22Rv1 (cell line): ENCODE measurements around the gene CLECL1.
"Not testable (repeated sequence)": the region's sequence is repeated elsewhere in the genome, so short reads cannot be mapped to it uniquely, and the experiment has no call there.

Experiments
- H3K27ac ChIP-seq: fragments of 450-650 bp; 2 replicates; pipeline ENCODE4 v1.5.1; 2017
- CTCF ChIP-seq: fragments of 450-650 bp; IDR thresholded peaks from 2 replicates; pipeline ENCODE4 v1.5.1; 2017; ENCODE audit warnings: mild to moderate bottlenecking
- ZFX ChIP-seq: fragments of 450-650 bp; IDR thresholded peaks from 2 replicates; pipeline ENCODE4 v1.6.1; 2017; ENCODE audit warnings: antibody characterized with exemption, borderline replicate concordance

CLECL1 gene

GRCh38 chr12:9699269-9699897 lies 33.5 kb downstream of the CLECL1 start:
- no peak for TF ChIP-seq CTCF
- no peak for TF ChIP-seq ZFX
- no peak overlapping the region for H3K27ac ChIP-seq

- H3K27ac ChIP-seq: no peak overlapping the region
- TF ChIP-seq ZFX: no peak
- no peak for TF ChIP-seq CTCF
Measured at GRCh38 chr12:9698681-9699080, 34.2 kb downstream of the CLECL1 start.

- TF ChIP-seq CTCF (no peak), ZFX (no peak)
- H3K27ac ChIP-seq: no peak overlapping the region
Measured at GRCh38 chr12:9697619-9698018, 35.3 kb downstream of the CLECL1 start.

- H3K27ac ChIP-seq: not testable (repeated sequence)
Measured at GRCh38 chr12:9695661-9696060, 37.2 kb downstream of the CLECL1 start.

- H3K27ac ChIP-seq: not testable (repeated sequence)
Measured at GRCh38 chr12:9695150-9695549, 37.7 kb downstream of the CLECL1 start.

GRCh38 chr12:9694241-9694640 lies 38.7 kb downstream of the CLECL1 start:
- H3K27ac ChIP-seq: no peak overlapping the region
- TF ChIP-seq ZFX: no peak
- no peak for TF ChIP-seq CTCF

GRCh38 chr12:9692909-9693308 lies 40.0 kb downstream of the CLECL1 start:
- no peak for TF ChIP-seq ZFX
- no peak for TF ChIP-seq CTCF
- H3K27ac ChIP-seq: no peak overlapping the region

- no peak overlapping the region for H3K27ac ChIP-seq
- TF ChIP-seq CTCF: 0 out of 2 replicates have a peak, but pooled peaks have one; percentile 15
- no peak for TF ChIP-seq ZFX
Measured at GRCh38 chr12:9687228-9687627, 45.7 kb downstream of the CLECL1 start.
